GM12878 (cell line): Measurements from ENCODE around the gene FOXK1. TPM values are rescaled to one million over a fixed set of nuclear protein-coding genes. Genes with fewer than 3 reads are reported as not detected.

ENCODE experiments used
- ATAC-seq: fragments of 200-7000 bp; cut with Tn5 transposase; 3 replicates; pipeline ENCODE4 v1.9.1; 2020; ENCODE audit warnings: mild to moderate bottlenecking, moderate library complexity
- BruUV-seq: library from RNA; stranded (reverse); fragments of 400-500 nt; replicated peaks from 2 replicates; lab custom pipeline; 2021; lab: Mats Ljungman, UMichigan
- CTCF ChIA-PET: fragments of 300-600 bp; sonication (Branson Sonifier 250); formaldehyde crosslinking; extraction: SDS; loops from one replicate; lab custom pipeline; 2021; ENCODE audit warnings: inconsistent platforms; lab: Yijun Ruan, JAX
- POLR2A ChIA-PET: fragments of 350-600 bp; formaldehyde crosslinking; extraction: SDS; loops from one replicate; lab custom pipeline; 2021; ENCODE audit warnings: inconsistent platforms; lab: Charles Lee
- RAD21 ChIA-PET: fragments of 300-600 bp; sonication (Branson Sonifier 250); formaldehyde crosslinking; loops from one replicate; lab custom pipeline; 2023; ENCODE audit warnings: antibody characterized with exemption; ENCODE audit not compliant: unreplicated experiment; lab: Charles Lee
- SMC1A ChIA-PET: fragments of 300-600 bp; sonication (Branson Sonifier 250); formaldehyde crosslinking; loops from one replicate; lab custom pipeline; 2023; ENCODE audit not compliant: unreplicated experiment, uncharacterized antibody; lab: Charles Lee
- DNase-seq: peaks from one replicate; pipeline ENCODE4 v3.0.0-alpha.2; 2011; ENCODE audit warnings: low read depth, low spot score
- FAIRE-seq: peaks from 3 replicates; lab custom pipeline; 2011; peaks lifted over from hg19 to GRCh38; lab: Jason Lieb, UNC
- H2AFZ ChIP-seq: 2 replicates; pipeline ENCODE4 v1.6.0; 2011; ENCODE audit warnings: low read depth, low read length, control low read depth; ENCODE audit not compliant: control insufficient read depth
- H3K27ac ChIP-seq: 2 replicates; pipeline ENCODE4 v1.5.1; 2011; ENCODE audit warnings: control low read depth; ENCODE audit not compliant: control insufficient read depth, insufficient read depth
- H3K27me3 ChIP-seq, 2 experiments: replicated peaks in 1 of 2; 2 replicates each; pipeline versions ENCODE4 v1.6.0 to v1.6.1; 2011; ENCODE audit warnings: low read length in 1 of 2; ENCODE audit not compliant: control insufficient read depth in 2 of 2, insufficient read depth in 2 of 2
- H3K36me3 ChIP-seq, 2 experiments: 2 replicates each; pipeline ENCODE4 v1.5.1; 2011; ENCODE audit warnings: low read length in 1 of 2; ENCODE audit not compliant: control insufficient read depth in 2 of 2, insufficient read depth in 2 of 2
- H3K4me1 ChIP-seq: 2 replicates; pipeline ENCODE4 v1.6.1; 2011; ENCODE audit warnings: mild to moderate bottlenecking, low read length, moderate library complexity, mixed read lengths; ENCODE audit not compliant: control insufficient read depth, insufficient read depth
- H3K4me2 ChIP-seq: 2 replicates; pipeline ENCODE4 v1.6.0; 2011; ENCODE audit warnings: control low read depth; ENCODE audit not compliant: control insufficient read depth, insufficient read depth
- H3K4me3 ChIP-seq: fragments of 200-600 bp; sonication (generic); 2 replicates; pipeline ENCODE4 v1.5.1; 2016
- H3K79me2 ChIP-seq: 2 replicates; pipeline ENCODE4 v1.6.0; 2011; ENCODE audit warnings: low read length; ENCODE audit not compliant: control insufficient read depth, insufficient read depth
- H3K9ac ChIP-seq: 2 replicates; pipeline ENCODE4 v1.8.0; 2011; ENCODE audit warnings: low read length, control low read depth, mixed read lengths; ENCODE audit not compliant: control insufficient read depth, insufficient read depth
- H3K9me3 ChIP-seq: replicated peaks from 3 replicates; pipeline ENCODE4 v1.5.1; 2011; ENCODE audit warnings: mild to moderate bottlenecking, low read length; ENCODE audit not compliant: control insufficient read depth, insufficient read depth
- H4K20me1 ChIP-seq: 2 replicates; pipeline ENCODE4 v1.6.0; 2011; ENCODE audit not compliant: control insufficient read depth, insufficient read depth
- ATF3 ChIP-seq: IDR thresholded peaks from 2 replicates; pipeline ENCODE4 v1.6.1; 2011; ENCODE audit warnings: low read depth, mild to moderate bottlenecking, low read length, moderate library complexity, borderline replicate concordance; ENCODE audit errors: extremely low read depth
- ATF7 ChIP-seq: fragments of 450-650 bp; IDR thresholded peaks from 2 replicates; pipeline ENCODE4 v1.6.1; 2016; ENCODE audit warnings: low read depth, mild to moderate bottlenecking
- DPF2 ChIP-seq: fragments of 450-650 bp; IDR thresholded peaks from 2 replicates; pipeline ENCODE4 v1.6.1; 2017; ENCODE audit warnings: mild to moderate bottlenecking
- KLF5 ChIP-seq: fragments of 450-650 bp; IDR thresholded peaks from 2 replicates; pipeline ENCODE4 v1.6.1; 2014; ENCODE audit warnings: mild to moderate bottlenecking; ENCODE audit not compliant: partially characterized antibody
- MXI1 ChIP-seq: fragments of 150-350 bp; IDR thresholded peaks from 2 replicates; pipeline ENCODE4 v1.6.1; 2011; ENCODE audit warnings: low read depth, mild to moderate bottlenecking, inconsistent platforms, low read length, improper control_type of control experiment
- NRF1 ChIP-seq: conservative IDR thresholded peaks from 2 replicates; pipeline ENCODE4 v1.6.1; 2011; ENCODE audit warnings: mild to moderate bottlenecking, low read depth, low read length, improper control_type of control experiment
- SIN3A ChIP-seq: IDR thresholded peaks from 2 replicates; pipeline ENCODE4 v1.6.1; 2012; ENCODE audit warnings: low read depth, low read length, improper control_type of control experiment
- WGBS: methylation state at CpG from one replicate; pipeline ENCODE4 v1.1.6; 2016; ENCODE audit warnings: low lambda C conversion rate; ENCODE audit not compliant: insufficient replicate concordance, insufficient coverage; ENCODE audit errors: missing lambda C conversion rate; 5-methylcytosine and 5-hydroxymethylcytosine counted together
- in situ Hi-C: fragments of 300-500 bp; cut with MboI; formaldehyde crosslinking; loops from 9 replicates; pipeline ENCODE4 v1.14.3; 2018; ENCODE audit warnings: mixed read lengths
- intact Hi-C: fragments of 100-400 bp; cut with micrococcal nuclease; formaldehyde crosslinking; loops from one replicate; pipeline ENCODE4 v1.14.2; 2022; ENCODE audit not compliant: unreplicated experiment
- polyA plus RNA-seq, 11 experiments: library from polyadenylated mRNA; depleted of rRNA in 4 of 11; unstranded in 6 of 11; stranded (reverse) in 5 of 11; fragments of >200 nt; fragmentation: Nextera tagmentation in 4 of 11; fragmentation: Illumina TruSeq in 1 of 11; extraction: Ambion mirVana in 4 of 11; extraction: Trizol in 1 of 11; gene quantifications; 1 replicate in 1 of 11; 2 replicates in 10 of 11; pipeline versions ENCODE4 v1.2.1 to v1.2.3, GENCODE V29; 2011 to 2016; ENCODE audit warnings: inconsistent platforms in 2 of 11, missing spikeins in 2 of 11, low read depth in 1 of 11
- total RNA-seq, 4 experiments: library from RNA; depleted of rRNA in 3 of 4; stranded (reverse); fragments of >200 nt in 3 of 4; fragmentation: Illumina TruSeq in 1 of 4; extraction: Trizol in 1 of 4; gene quantifications; 2 replicates each; pipeline versions ENCODE4 v1.2.1 to v1.2.3, GENCODE V29; 2013 to 2021

Gene FOXK1
- total and polyA plus RNA-seq, 10 of the 15 experiments (the other 5 are each of a cell fraction or from before 2014, with no cell fraction given), result 0.24 to 31.8 (median 4.5) TPM

- Histone ChIP-seq H3K9me3 (no peaks in the 10 kb centered on the region), H3K36me3 (peaks cover 16 to 17% of the 10 kb centered on the region in 2 experiments; a peak in 3 of 4 replicates), H3K9ac (no peak overlapping the region), H3K4me2 (no peak overlapping the region), H2AFZ (no peak overlapping the region), H3K27ac (no peak overlapping the region), H4K20me1 (no peaks in the 10 kb centered on the region), H3K79me2 (peaks cover 14% of the 10 kb centered on the region), H3K27me3 (no peaks in the 10 kb centered on the region), H3K4me1 (peaks cover 36% of the 10 kb centered on the region), H3K4me3 (no peak overlapping the region)
- BruUV-seq, result no TSS peak
- intact Hi-C loops, result no loop called here
- FAIRE-seq, result no peak
- no peak for ATAC-seq
- RAD21 ChIA-PET, result no interaction called here
- SMC1A ChIA-PET, result interaction anchor here (0.6 kb wide), 1 partner anchor 37 kb away, joined by 3 read pairs; no protein-coding TSS in a partner anchor
- TF ChIP-seq NRF1, result no peak
- no peak for TF ChIP-seq SIN3A
- no peak for TF ChIP-seq DPF2
- TF ChIP-seq ATF7, result no peak
- POLR2A ChIA-PET, result no interaction called here
- in situ Hi-C loops, result loop anchor here (5.0 kb wide), 1 partner anchor 62 kb away; no protein-coding TSS in a partner anchor
- CTCF ChIA-PET, result interaction anchor here (0.6 kb wide), 2 partner anchors 65 to 1549 kb away, joined by 3 to 4 read pairs; no protein-coding TSS in a partner anchor
- 96% methylated on average over 15 of the region's 15 CpGs for WGBS
- DNase-seq, result no peak
These were observed 67.7 kb downstream of the FOXK1 start for GRCh38 chr7:4749798-4750197.

- peaks cover 28% of the 10 kb centered on the region for H3K4me1 ChIP-seq
- no peak overlapping the region for H3K4me2 ChIP-seq
- H3K9ac ChIP-seq, result no peak overlapping the region
- no peak overlapping the region for H3K27ac ChIP-seq
- peaks cover 23 to 24% of the 10 kb centered on the region in 2 experiments; a peak in 3 of 4 replicates for H3K36me3 ChIP-seq
- DNase-seq (no peak), ATAC-seq (no peak), FAIRE-seq (no peak)
- H3K79me2 ChIP-seq, result peaks cover 12% of the 10 kb centered on the region
- ChIA-PET CTCF (interaction anchor here (0.6 to 1.2 kb wide), 2 partner anchors 49 to 140 kb away, joined by 4 to 5 read pairs; no protein-coding TSS in a partner anchor), SMC1A (interaction anchor here (0.8 to 1.6 kb wide), 3 partner anchors 61 to 74 kb away, joined by 3 to 5 read pairs (median 3); no protein-coding TSS in a partner anchor), POLR2A (no interaction called here), RAD21 (no interaction called here)
- H3K27me3 ChIP-seq, result no peaks in the 10 kb centered on the region
- no peak overlapping the region for H2AFZ ChIP-seq
- no TSS peak for BruUV-seq
- 96% methylated on average over 20 of the region's 20 CpGs for WGBS
- TF ChIP-seq ATF3 (no peak), MXI1 (no peak), KLF5 (no peak)
- in situ Hi-C loops, result loop anchor here (5.0 kb wide), 1 partner anchor 64 kb away; no protein-coding TSS in a partner anchor
- intact Hi-C loops, result no loop called here
- no peak overlapping the region for H3K4me3 ChIP-seq
- no peaks in the 10 kb centered on the region for H3K9me3 ChIP-seq
- no peaks in the 10 kb centered on the region for H4K20me1 ChIP-seq
These were observed 69.4 kb downstream of the FOXK1 start for GRCh38 chr7:4751398-4751947.
